Measurements from ENCODE around the gene SMG6.

DNA sequence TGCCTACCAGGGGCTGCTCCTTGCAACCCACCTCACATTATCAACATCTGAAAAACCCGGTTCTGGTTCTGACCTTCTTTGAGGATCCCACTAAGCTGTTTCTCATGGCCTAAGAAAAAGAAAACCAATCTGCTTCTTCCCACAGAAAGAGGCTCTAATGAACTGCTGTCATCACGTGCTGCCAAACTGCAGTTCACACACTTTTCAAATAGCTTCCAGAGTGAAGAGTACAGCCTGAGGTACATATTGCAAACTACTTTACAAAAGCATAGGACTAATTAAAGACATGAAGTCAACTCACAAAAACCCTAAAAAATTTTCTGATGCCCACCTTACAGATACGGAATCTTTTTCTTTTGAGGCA, 36.7 kb downstream of the SMG6 start:
- TF ChIP-seq, protein P1, sequence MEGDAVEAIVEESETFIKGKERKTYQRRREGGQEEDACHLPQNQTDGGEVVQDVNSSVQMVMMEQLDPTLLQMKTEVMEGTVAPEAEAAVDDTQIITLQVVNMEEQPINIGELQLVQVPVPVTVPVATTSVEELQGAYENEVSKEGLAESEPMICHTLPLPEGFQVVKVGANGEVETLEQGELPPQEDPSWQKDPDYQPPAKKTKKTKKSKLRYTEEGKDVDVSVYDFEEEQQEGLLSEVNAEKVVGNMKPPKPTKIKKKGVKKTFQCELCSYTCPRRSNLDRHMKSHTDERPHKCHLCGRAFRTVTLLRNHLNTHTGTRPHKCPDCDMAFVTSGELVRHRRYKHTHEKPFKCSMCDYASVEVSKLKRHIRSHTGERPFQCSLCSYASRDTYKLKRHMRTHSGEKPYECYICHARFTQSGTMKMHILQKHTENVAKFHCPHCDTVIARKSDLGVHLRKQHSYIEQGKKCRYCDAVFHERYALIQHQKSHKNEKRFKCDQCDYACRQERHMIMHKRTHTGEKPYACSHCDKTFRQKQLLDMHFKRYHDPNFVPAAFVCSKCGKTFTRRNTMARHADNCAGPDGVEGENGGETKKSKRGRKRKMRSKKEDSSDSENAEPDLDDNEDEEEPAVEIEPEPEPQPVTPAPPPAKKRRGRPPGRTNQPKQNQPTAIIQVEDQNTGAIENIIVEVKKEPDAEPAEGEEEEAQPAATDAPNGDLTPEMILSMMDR (IDR thresholded peaks at IDR 0.05; ENCODE audit: poor library complexity) = no peak
- no peak for TF ChIP-seq EZH2 (IDR thresholded peaks at IDR 0.05; ENCODE audit: borderline replicate concordance)

All from hepatocyte (in vitro differentiated cells).